OCI-LY3 (cell line): ENCODE measurements around the gene SEPTIN12.

Experiments
- EZH2phosphoT487 ChIP-seq: fragments of 200-600 bp; shearing (Covaris generic); IDR thresholded peaks from 2 replicates; pipeline ENCODE4 v1.6.1; 2018; ENCODE audit warnings: antibody characterized with exemption, mixed run types, low read depth
- TF ChIP-seq, protein P1 (sequence below): fragments of 200-600, 300-600 bp; sonication (generic); IDR thresholded peaks from 2 replicates; pipeline ENCODE4 v1.5.1; 2014; ENCODE audit warnings: antibody characterized with exemption, low read length, low read depth

GRCh38 chr16:4833584-4833983 lies 45.4 kb upstream of the SEPTIN12 start:
- no peak for TF ChIP-seq EZH2phosphoT487
- TF ChIP-seq, protein P1, sequence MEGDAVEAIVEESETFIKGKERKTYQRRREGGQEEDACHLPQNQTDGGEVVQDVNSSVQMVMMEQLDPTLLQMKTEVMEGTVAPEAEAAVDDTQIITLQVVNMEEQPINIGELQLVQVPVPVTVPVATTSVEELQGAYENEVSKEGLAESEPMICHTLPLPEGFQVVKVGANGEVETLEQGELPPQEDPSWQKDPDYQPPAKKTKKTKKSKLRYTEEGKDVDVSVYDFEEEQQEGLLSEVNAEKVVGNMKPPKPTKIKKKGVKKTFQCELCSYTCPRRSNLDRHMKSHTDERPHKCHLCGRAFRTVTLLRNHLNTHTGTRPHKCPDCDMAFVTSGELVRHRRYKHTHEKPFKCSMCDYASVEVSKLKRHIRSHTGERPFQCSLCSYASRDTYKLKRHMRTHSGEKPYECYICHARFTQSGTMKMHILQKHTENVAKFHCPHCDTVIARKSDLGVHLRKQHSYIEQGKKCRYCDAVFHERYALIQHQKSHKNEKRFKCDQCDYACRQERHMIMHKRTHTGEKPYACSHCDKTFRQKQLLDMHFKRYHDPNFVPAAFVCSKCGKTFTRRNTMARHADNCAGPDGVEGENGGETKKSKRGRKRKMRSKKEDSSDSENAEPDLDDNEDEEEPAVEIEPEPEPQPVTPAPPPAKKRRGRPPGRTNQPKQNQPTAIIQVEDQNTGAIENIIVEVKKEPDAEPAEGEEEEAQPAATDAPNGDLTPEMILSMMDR = no peak
